Muscle layer of duodenum (tissue), 2 donors: Measurements from ENCODE around the gene CPSF3.

Source experiments
- H3K27ac ChIP-seq: one replicate; pipeline ENCODE4 v1.7.0; 2013; ENCODE audit warnings: mild to moderate bottlenecking, low read length
- H3K27me3 ChIP-seq: one replicate; pipeline ENCODE4 v1.7.0; 2013; ENCODE audit warnings: low read depth, mild to moderate bottlenecking, control low read depth, low read length
- H3K36me3 ChIP-seq, 2 donors: one replicate each; pipeline ENCODE4 v1.7.0; 2013; ENCODE audit warnings: low read length in 2 of 2, control low read depth in 1 of 2, mild to moderate bottlenecking in 1 of 2; ENCODE audit not compliant: insufficient read depth in 2 of 2, control insufficient read depth in 1 of 2
- H3K4me1 ChIP-seq, 2 donors: one replicate each; pipeline ENCODE4 v1.7.0; 2013; ENCODE audit warnings: low read length in 2 of 2, mild to moderate bottlenecking in 2 of 2, control low read depth in 1 of 2, moderate library complexity in 1 of 2; ENCODE audit not compliant: insufficient read depth in 2 of 2, control insufficient read depth in 1 of 2
- H3K4me3 ChIP-seq, 2 donors: one replicate each; pipeline ENCODE4 v1.7.0; 2013; ENCODE audit warnings: low read length in 2 of 2, low read depth in 1 of 2, mild to moderate bottlenecking in 1 of 2
- H3K9me3 ChIP-seq, 2 donors: one replicate each; pipeline ENCODE4 v1.7.0; 2013; ENCODE audit warnings: low read length in 2 of 2, control low read depth in 1 of 2, mild to moderate bottlenecking in 1 of 2; ENCODE audit not compliant: control insufficient read depth in 1 of 2
- donor health status: healthy.

The CPSF3 gene

GRCh38 chr2:9473985-9474360, 50.5 kb downstream of the CPSF3 start:
- H3K27ac ChIP-seq = no peak overlapping the region
- H3K4me3 ChIP-seq = peak overlapping the region; percentile 69 to 79
- peaks cover 0 to 16% of the 10 kb centered on the region in 2 donors for H3K4me1 ChIP-seq

GRCh38 chr2:9474361-9475057, 51.1 kb downstream of the CPSF3 start, which contains the start of gene IAH1:
IAH1 (plus strand) TSS chr2:9474551; CDS start chr2:9474567, 16 bp downstream.
- H3K4me3 ChIP-seq = peak within 1 kb of the TSS; percentile 69 to 79
- H3K36me3 ChIP-seq = peaks cover 4 to 7% of the 10 kb centered on the region in 2 donors
- H3K9me3 ChIP-seq = no peaks in the 10 kb centered on the region
- H3K4me1 ChIP-seq = peaks cover 0 to 16% of the 10 kb centered on the region in 2 donors
- H3K27ac ChIP-seq = peak within 1 kb of the TSS; percentile 62
- H3K27me3 ChIP-seq = no peaks in the 10 kb centered on the region

More at GRCh38 chr2:9473985-9474360, 50.5 kb downstream of the CPSF3 start:
- Histone ChIP-seq H3K9me3 (no peaks in the 10 kb centered on the region), H3K36me3 (peaks cover 4 to 7% of the 10 kb centered on the region in 2 donors), H3K27me3 (no peaks in the 10 kb centered on the region)

- H3K27ac ChIP-seq = no peak overlapping the region
- H3K9me3 ChIP-seq = no peaks in the 10 kb centered on the region
- H3K4me1 ChIP-seq = peaks cover 0 to 16% of the 10 kb centered on the region in 2 donors
- no peak overlapping the region for H3K4me3 ChIP-seq
- peaks cover 20 to 30% of the 10 kb centered on the region in 2 donors for H3K36me3 ChIP-seq
- no peaks in the 10 kb centered on the region for H3K27me3 ChIP-seq
Observed at GRCh38 chr2:9477914-9478313, 54.5 kb downstream of the CPSF3 start.

- H3K27ac ChIP-seq = no peak overlapping the region
- no peaks in the 10 kb centered on the region for H3K9me3 ChIP-seq
- no peaks in the 10 kb centered on the region for H3K27me3 ChIP-seq
- peaks cover 26 to 36% of the 10 kb centered on the region in 2 donors for H3K36me3 ChIP-seq
- peaks cover 0 to 12% of the 10 kb centered on the region in 2 donors for H3K4me1 ChIP-seq
- H3K4me3 ChIP-seq = no peak overlapping the region
Observed at GRCh38 chr2:9478526-9478925, 55.1 kb downstream of the CPSF3 start.

GRCh38 chr2:9480157-9480556, 56.7 kb downstream of the CPSF3 start:
- no peaks in the 10 kb centered on the region for H3K27me3 ChIP-seq
- no peak overlapping the region for H3K4me3 ChIP-seq
- H3K36me3 ChIP-seq = peaks cover 43 to 52% of the 10 kb centered on the region in 2 donors
- H3K4me1 ChIP-seq = peaks cover 0 to 10% of the 10 kb centered on the region in 2 donors
- no peaks in the 10 kb centered on the region for H3K9me3 ChIP-seq
- no peak overlapping the region for H3K27ac ChIP-seq

GRCh38 chr2:9483107-9483506, 59.7 kb downstream of the CPSF3 start:
- H3K36me3 ChIP-seq = peaks cover 66 to 81% of the 10 kb centered on the region in 2 donors
- H3K4me3 ChIP-seq = no peak overlapping the region
- no peak overlapping the region for H3K27ac ChIP-seq
- H3K9me3 ChIP-seq = no peaks in the 10 kb centered on the region
- H3K27me3 ChIP-seq = no peaks in the 10 kb centered on the region
- H3K4me1 ChIP-seq = no peaks in the 10 kb centered on the region

DNA sequence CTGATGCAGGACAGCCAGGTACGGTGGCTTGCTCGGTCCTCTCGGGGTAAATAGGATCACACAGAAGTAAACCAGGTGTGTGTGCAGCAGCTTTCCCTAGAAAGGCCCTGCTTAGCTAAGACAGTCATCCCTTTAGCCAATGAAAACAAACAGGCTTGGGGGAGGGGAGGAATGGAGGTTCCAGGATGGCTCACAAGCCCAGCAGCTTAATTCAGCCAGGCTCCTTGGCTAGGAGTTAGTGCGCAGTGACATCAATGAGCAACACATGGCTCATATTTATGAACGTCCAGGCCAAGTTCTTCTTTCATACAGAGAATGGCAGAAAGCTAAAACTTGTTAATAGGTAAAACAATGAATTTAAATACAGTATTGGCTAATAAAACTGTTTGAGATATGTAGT, 61.1 kb downstream of the CPSF3 start:
- H3K36me3 ChIP-seq = peaks cover 79 to 96% of the 10 kb centered on the region in 2 donors
- no peak overlapping the region for H3K4me3 ChIP-seq
- no peaks in the 10 kb centered on the region for H3K27me3 ChIP-seq
- no peak overlapping the region for H3K27ac ChIP-seq
- no peaks in the 10 kb centered on the region for H3K9me3 ChIP-seq
- H3K4me1 ChIP-seq = no peaks in the 10 kb centered on the region

DNA sequence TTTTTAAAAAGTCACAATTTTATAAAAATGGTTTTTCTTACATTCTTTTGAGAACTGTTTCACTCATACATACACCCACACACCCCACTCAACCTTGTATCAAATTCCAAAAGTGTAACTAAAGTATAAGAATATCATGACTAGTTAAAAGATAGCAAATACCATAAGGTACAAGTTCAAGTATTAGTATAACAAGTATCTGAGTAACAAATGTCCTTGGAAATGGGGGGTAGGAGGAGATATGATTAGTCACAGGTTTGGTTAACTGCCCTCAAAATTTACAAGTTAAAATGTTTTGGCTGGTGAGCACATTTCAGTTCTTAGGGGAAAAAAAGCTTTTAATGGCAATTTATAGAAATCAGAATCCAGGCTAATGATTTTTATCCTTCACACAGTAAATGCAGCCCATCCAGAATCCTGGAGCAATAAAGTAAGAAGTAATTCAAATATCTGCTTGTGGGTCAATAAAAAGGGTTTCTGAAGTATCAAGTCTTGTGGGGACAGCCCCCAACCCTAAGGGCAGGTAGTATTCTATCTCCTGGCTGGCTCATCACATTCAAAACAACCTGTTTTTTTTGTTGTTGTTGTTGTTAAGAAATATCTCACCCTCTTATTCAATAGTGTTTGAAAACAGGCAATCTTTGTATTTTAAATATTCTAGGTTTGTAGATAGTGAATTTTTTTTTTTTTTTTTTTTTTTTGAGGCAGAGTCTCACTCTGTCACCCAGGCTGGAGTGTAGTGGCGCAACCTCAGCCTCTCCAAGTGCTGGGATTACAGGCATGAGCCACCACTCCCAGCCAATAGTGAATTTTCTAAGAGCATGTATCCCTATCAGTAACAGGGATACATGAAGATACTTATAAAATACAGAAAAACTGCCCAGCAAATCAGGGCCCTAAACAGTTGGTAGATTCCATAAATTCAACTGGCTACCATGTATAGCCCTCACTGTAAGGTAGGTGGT, 65.4 kb downstream of the CPSF3 start:
- Histone ChIP-seq H3K36me3 (peaks cover 91 to 98% of the 10 kb centered on the region in 2 donors), H3K9me3 (no peaks in the 10 kb centered on the region), H3K27me3 (no peaks in the 10 kb centered on the region), H3K4me3 (no peak overlapping the region), H3K27ac (no peak overlapping the region), H3K4me1 (no peaks in the 10 kb centered on the region)

DNA sequence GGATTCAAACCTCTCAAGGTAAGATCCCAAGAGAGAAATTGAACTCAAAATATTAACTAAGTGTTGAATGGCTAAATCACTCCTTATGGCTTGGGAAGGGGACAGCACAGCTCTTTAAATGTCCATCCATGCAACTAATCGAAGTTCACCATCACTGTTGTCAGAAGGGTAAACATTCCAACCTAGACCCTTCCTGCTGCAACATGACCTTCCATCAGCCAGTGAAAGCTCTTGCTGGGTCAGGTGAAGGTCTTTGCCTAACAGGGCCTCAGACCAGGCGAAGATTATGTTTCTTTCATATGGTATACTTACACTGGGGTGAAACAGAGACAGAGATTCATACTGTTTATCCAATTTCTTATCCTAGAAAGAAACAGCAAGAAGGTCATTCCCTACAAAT, 67.3 kb downstream of the CPSF3 start:
- Histone ChIP-seq H3K9me3 (no peaks in the 10 kb centered on the region), H3K27ac (no peak overlapping the region), H3K36me3 (peaks cover 85 to 93% of the 10 kb centered on the region in 2 donors), H3K27me3 (no peaks in the 10 kb centered on the region), H3K4me1 (no peaks in the 10 kb centered on the region), H3K4me3 (no peak overlapping the region)

DNA sequence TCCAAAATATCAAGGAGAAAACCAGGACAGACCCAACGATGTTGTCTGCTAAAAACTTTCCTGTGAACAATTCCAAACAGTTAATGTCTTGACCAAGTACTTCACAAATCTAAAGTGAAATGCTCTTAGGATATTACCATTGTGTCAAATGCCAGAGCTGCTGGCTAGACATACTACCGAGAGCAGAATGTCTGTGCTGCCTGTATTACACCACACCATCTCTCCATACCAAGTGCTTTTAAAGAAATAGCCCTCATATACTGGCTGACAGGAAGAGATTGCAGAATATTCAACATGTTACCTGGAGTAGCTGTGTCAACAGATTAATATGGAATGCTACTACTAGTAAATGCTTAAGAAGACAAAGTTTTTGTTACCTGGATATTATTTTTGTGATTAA, 69.5 kb downstream of the CPSF3 start:
- Histone ChIP-seq H3K9me3 (no peaks in the 10 kb centered on the region), H3K4me1 (no peaks in the 10 kb centered on the region), H3K4me3 (no peak overlapping the region), H3K27me3 (no peaks in the 10 kb centered on the region), H3K27ac (no peak overlapping the region), H3K36me3 (peaks cover 81 to 89% of the 10 kb centered on the region in 2 donors)

GRCh38 chr2:9493478-9493877, 70.0 kb downstream of the CPSF3 start:
- Histone ChIP-seq H3K27me3 (no peaks in the 10 kb centered on the region), H3K9me3 (no peaks in the 10 kb centered on the region), H3K4me3 (no peak overlapping the region), H3K36me3 (peaks cover 76 to 84% of the 10 kb centered on the region in 2 donors), H3K27ac (no peak overlapping the region), H3K4me1 (no peaks in the 10 kb centered on the region)
